GM12878 (cell line): Measurements from ENCODE around the gene SMIM22. TPM values are rescaled to one million over a fixed set of nuclear protein-coding genes. Genes with fewer than 3 reads are reported as not detected.

Source experiments
- ATAC-seq: fragments of 200-7000 bp; cut with Tn5 transposase; 3 replicates; pipeline ENCODE4 v1.9.1; 2020; ENCODE audit warnings: mild to moderate bottlenecking, moderate library complexity
- BruUV-seq: library from RNA; stranded (reverse); fragments of 400-500 nt; replicated peaks from 2 replicates; lab custom pipeline; 2021; lab: Mats Ljungman, UMichigan
- CTCF ChIA-PET: fragments of 300-600 bp; sonication (Branson Sonifier 250); formaldehyde crosslinking; extraction: SDS; loops from one replicate; lab custom pipeline; 2021; ENCODE audit warnings: inconsistent platforms; lab: Yijun Ruan, JAX
- POLR2A ChIA-PET: fragments of 350-600 bp; formaldehyde crosslinking; extraction: SDS; loops from one replicate; lab custom pipeline; 2021; ENCODE audit warnings: inconsistent platforms; lab: Charles Lee
- RAD21 ChIA-PET: fragments of 300-600 bp; sonication (Branson Sonifier 250); formaldehyde crosslinking; loops from one replicate; lab custom pipeline; 2023; ENCODE audit warnings: antibody characterized with exemption; ENCODE audit not compliant: unreplicated experiment; lab: Charles Lee
- SMC1A ChIA-PET: fragments of 300-600 bp; sonication (Branson Sonifier 250); formaldehyde crosslinking; loops from one replicate; lab custom pipeline; 2023; ENCODE audit not compliant: unreplicated experiment, uncharacterized antibody; lab: Charles Lee
- DNase-seq: peaks from one replicate; pipeline ENCODE4 v3.0.0-alpha.2; 2011; ENCODE audit warnings: low read depth, low spot score
- FAIRE-seq: peaks from 3 replicates; lab custom pipeline; 2011; peaks lifted over from hg19 to GRCh38; lab: Jason Lieb, UNC
- H2AFZ ChIP-seq: 2 replicates; pipeline ENCODE4 v1.6.0; 2011; ENCODE audit warnings: low read depth, low read length, control low read depth; ENCODE audit not compliant: control insufficient read depth
- H3K27ac ChIP-seq: 2 replicates; pipeline ENCODE4 v1.5.1; 2011; ENCODE audit warnings: control low read depth; ENCODE audit not compliant: control insufficient read depth, insufficient read depth
- H3K27me3 ChIP-seq, 2 experiments: replicated peaks in 1 of 2; 2 replicates each; pipeline versions ENCODE4 v1.6.0 to v1.6.1; 2011; ENCODE audit warnings: low read length in 1 of 2; ENCODE audit not compliant: control insufficient read depth in 2 of 2, insufficient read depth in 2 of 2
- H3K36me3 ChIP-seq, 2 experiments: 2 replicates each; pipeline ENCODE4 v1.5.1; 2011; ENCODE audit warnings: low read length in 1 of 2; ENCODE audit not compliant: control insufficient read depth in 2 of 2, insufficient read depth in 2 of 2
- H3K4me1 ChIP-seq: 2 replicates; pipeline ENCODE4 v1.6.1; 2011; ENCODE audit warnings: mild to moderate bottlenecking, low read length, moderate library complexity, mixed read lengths; ENCODE audit not compliant: control insufficient read depth, insufficient read depth
- H3K4me2 ChIP-seq: 2 replicates; pipeline ENCODE4 v1.6.0; 2011; ENCODE audit warnings: control low read depth; ENCODE audit not compliant: control insufficient read depth, insufficient read depth
- H3K4me3 ChIP-seq: fragments of 200-600 bp; sonication (generic); 2 replicates; pipeline ENCODE4 v1.5.1; 2016
- H3K79me2 ChIP-seq: 2 replicates; pipeline ENCODE4 v1.6.0; 2011; ENCODE audit warnings: low read length; ENCODE audit not compliant: control insufficient read depth, insufficient read depth
- H3K9ac ChIP-seq: 2 replicates; pipeline ENCODE4 v1.8.0; 2011; ENCODE audit warnings: low read length, control low read depth, mixed read lengths; ENCODE audit not compliant: control insufficient read depth, insufficient read depth
- H3K9me3 ChIP-seq: replicated peaks from 3 replicates; pipeline ENCODE4 v1.5.1; 2011; ENCODE audit warnings: mild to moderate bottlenecking, low read length; ENCODE audit not compliant: control insufficient read depth, insufficient read depth
- H4K20me1 ChIP-seq: 2 replicates; pipeline ENCODE4 v1.6.0; 2011; ENCODE audit not compliant: control insufficient read depth, insufficient read depth
- CHD1 ChIP-seq: IDR thresholded peaks from 2 replicates; pipeline ENCODE4 v1.6.1; 2012; ENCODE audit warnings: low read depth, low read length, improper control_type of control experiment
- CHD2 ChIP-seq: IDR thresholded peaks from 2 replicates; pipeline ENCODE4 v1.6.1; 2011; ENCODE audit warnings: low read depth, low read length, improper control_type of control experiment, borderline replicate concordance
- CREM ChIP-seq: IDR thresholded peaks from 2 replicates; pipeline ENCODE4 v1.6.1; 2014; ENCODE audit warnings: antibody characterized with exemption, low read depth
- GABPA ChIP-seq: IDR thresholded peaks from 2 replicates; pipeline ENCODE4 v1.6.1; 2014; ENCODE audit warnings: antibody characterized with exemption, low read depth, mild to moderate bottlenecking, inconsistent platforms
- HDGF ChIP-seq: fragments of 450-650 bp; IDR thresholded peaks from 2 replicates; pipeline ENCODE4 v1.6.1; 2016; ENCODE audit warnings: antibody characterized with exemption
- MTA3 ChIP-seq: IDR thresholded peaks from 2 replicates; pipeline ENCODE4 v1.6.1; 2012; ENCODE audit warnings: low read length, inconsistent platforms, borderline replicate concordance
- NRF1 ChIP-seq: conservative IDR thresholded peaks from 2 replicates; pipeline ENCODE4 v1.6.1; 2011; ENCODE audit warnings: mild to moderate bottlenecking, low read depth, low read length, improper control_type of control experiment
- PAX5 ChIP-seq: IDR thresholded peaks from 2 replicates; pipeline ENCODE4 v1.6.1; 2011; ENCODE audit warnings: low read depth, low read length, borderline replicate concordance
- RAD21 ChIP-seq: IDR thresholded peaks from 2 replicates; pipeline ENCODE4 v1.6.1; 2011; ENCODE audit warnings: mild to moderate bottlenecking, low read depth, low read length, moderate library complexity; ENCODE audit not compliant: insufficient read depth
- RB1 ChIP-seq: fragments of 450-650 bp; formaldehyde crosslinking; IDR thresholded peaks from 2 replicates; pipeline ENCODE4 v1.6.1; 2017; ENCODE audit warnings: mild to moderate bottlenecking, borderline replicate concordance
- SIX5 ChIP-seq: IDR thresholded peaks from 2 replicates; pipeline ENCODE4 v1.6.1; 2011; ENCODE audit warnings: mild to moderate bottlenecking, low read depth, low read length, moderate library complexity; ENCODE audit not compliant: severe bottlenecking
- SREBF2 ChIP-seq: IDR thresholded peaks from 2 replicates; pipeline ENCODE4 v1.6.1; 2012; ENCODE audit warnings: mild to moderate bottlenecking, low read length
- WRNIP1 ChIP-seq: IDR thresholded peaks from 2 replicates; pipeline ENCODE4 v1.6.1; 2011; ENCODE audit warnings: low read depth, low read length, improper control_type of control experiment, borderline replicate concordance
- ZNF24 ChIP-seq: fragments of 450-650 bp; IDR thresholded peaks from 2 replicates; pipeline ENCODE4 v1.6.1; 2017; ENCODE audit warnings: antibody characterized with exemption, mild to moderate bottlenecking
- WGBS: methylation state at CpG from one replicate; pipeline ENCODE4 v1.1.6; 2016; ENCODE audit warnings: low lambda C conversion rate; ENCODE audit not compliant: insufficient replicate concordance, insufficient coverage; ENCODE audit errors: missing lambda C conversion rate; 5-methylcytosine and 5-hydroxymethylcytosine counted together
- in situ Hi-C: fragments of 300-500 bp; cut with MboI; formaldehyde crosslinking; loops from 9 replicates; pipeline ENCODE4 v1.14.3; 2018; ENCODE audit warnings: mixed read lengths
- intact Hi-C: fragments of 100-400 bp; cut with micrococcal nuclease; formaldehyde crosslinking; loops from one replicate; pipeline ENCODE4 v1.14.2; 2022; ENCODE audit not compliant: unreplicated experiment
- polyA plus RNA-seq, 11 experiments: library from polyadenylated mRNA; depleted of rRNA in 4 of 11; unstranded in 6 of 11; stranded (reverse) in 5 of 11; fragments of >200 nt; fragmentation: Nextera tagmentation in 4 of 11; fragmentation: Illumina TruSeq in 1 of 11; extraction: Ambion mirVana in 4 of 11; extraction: Trizol in 1 of 11; gene quantifications; 1 replicate in 1 of 11; 2 replicates in 10 of 11; pipeline versions ENCODE4 v1.2.1 to v1.2.3, GENCODE V29; 2011 to 2016; ENCODE audit warnings: inconsistent platforms in 2 of 11, missing spikeins in 2 of 11, low read depth in 1 of 11
- total RNA-seq, 4 experiments: library from RNA; depleted of rRNA in 3 of 4; stranded (reverse); fragments of >200 nt in 3 of 4; fragmentation: Illumina TruSeq in 1 of 4; extraction: Trizol in 1 of 4; gene quantifications; 2 replicates each; pipeline versions ENCODE4 v1.2.1 to v1.2.3, GENCODE V29; 2013 to 2021
- TF ChIP-seq, protein P1 (sequence below): fragments of 450-650 bp; IDR thresholded peaks from 2 replicates; pipeline ENCODE4 v1.6.1; 2014; ENCODE audit warnings: mild to moderate bottlenecking

The SMIM22 gene
- total and polyA plus RNA-seq, 10 of the 15 experiments (the other 5 are each of a cell fraction or from before 2014, with no cell fraction given): 0.83 TPM; not detected in 9

DNA sequence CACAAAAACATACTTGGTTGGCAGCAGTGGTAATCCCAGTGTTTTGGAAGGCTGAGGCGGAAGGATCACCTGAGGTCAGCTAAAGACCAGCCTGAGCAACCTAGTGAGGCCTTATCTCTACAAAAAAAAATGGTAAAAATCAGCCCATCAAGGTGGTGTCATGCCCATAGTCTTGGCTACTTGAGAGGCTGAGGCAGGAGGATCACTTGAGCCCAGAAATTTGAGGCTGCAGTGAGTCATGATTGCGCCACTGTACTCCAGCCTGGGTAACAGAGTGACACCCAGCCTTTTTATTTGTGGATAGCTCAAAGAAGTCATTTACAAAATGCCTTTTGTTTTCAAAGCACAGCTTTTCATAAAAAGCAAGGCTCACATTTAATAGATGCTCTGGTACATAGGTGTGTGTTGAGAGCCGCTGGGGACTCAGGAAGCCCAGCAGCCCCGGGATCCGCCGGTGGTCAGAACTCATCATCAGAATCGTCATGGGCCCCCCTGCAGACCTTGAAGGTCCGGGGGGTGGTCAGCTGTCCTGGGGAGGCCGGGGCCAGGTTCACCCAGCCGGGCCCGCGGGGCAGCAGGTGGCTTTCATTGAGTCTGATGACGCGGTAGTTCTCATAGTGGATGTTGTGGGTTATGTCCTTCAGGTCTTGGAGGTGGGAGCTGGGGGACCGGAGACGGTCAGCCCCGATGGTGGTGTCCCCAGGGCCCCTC is 17.7 kb upstream of the SMIM22 start:
- ChIA-PET RAD21 (no interaction called here), POLR2A (interaction anchor here (0.6 kb wide), 1 partner anchor 9 kb away, joined by 3 read pairs; no protein-coding TSS in a partner anchor), CTCF (interaction anchor here (0.5 kb wide), 1 partner anchor 28 kb away, joined by 3 read pairs; no protein-coding TSS in a partner anchor), SMC1A (no interaction called here)
- Histone ChIP-seq H3K9me3 (no peaks in the 10 kb centered on the region), H3K36me3 (no peaks in the 10 kb centered on the region), H3K4me3 (no peak overlapping the region), H4K20me1 (no peaks in the 10 kb centered on the region), H3K9ac (no peak overlapping the region), H3K4me1 (no peaks in the 10 kb centered on the region), H3K79me2 (no peaks in the 10 kb centered on the region), H2AFZ (no peak overlapping the region), H3K27ac (no peak overlapping the region), H3K4me2 (no peak overlapping the region), H3K27me3 (no peaks in the 10 kb centered on the region)
- TF ChIP-seq, protein P1, sequence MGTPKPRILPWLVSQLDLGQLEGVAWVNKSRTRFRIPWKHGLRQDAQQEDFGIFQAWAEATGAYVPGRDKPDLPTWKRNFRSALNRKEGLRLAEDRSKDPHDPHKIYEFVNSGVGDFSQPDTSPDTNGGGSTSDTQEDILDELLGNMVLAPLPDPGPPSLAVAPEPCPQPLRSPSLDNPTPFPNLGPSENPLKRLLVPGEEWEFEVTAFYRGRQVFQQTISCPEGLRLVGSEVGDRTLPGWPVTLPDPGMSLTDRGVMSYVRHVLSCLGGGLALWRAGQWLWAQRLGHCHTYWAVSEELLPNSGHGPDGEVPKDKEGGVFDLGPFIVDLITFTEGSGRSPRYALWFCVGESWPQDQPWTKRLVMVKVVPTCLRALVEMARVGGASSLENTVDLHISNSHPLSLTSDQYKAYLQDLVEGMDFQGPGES: no peak
- TF ChIP-seq NRF1 (no peak), RAD21 (no peak), RB1 (no peak), PAX5 (no peak), GABPA (no peak), WRNIP1 (no peak), MTA3 (no peak), HDGF (no peak), SIX5 (no peak), SREBF2 (no peak), CHD2 (no peak), ZNF24 (no peak), CHD1 (no peak), CREM (no peak)
- intact Hi-C loops (no loop called here), in situ Hi-C loops (no loop called here)
- FAIRE-seq: no peak
- WGBS: 58% methylated on average over 17 of the region's 17 CpGs
- no peak for DNase-seq
- ATAC-seq: no peak
- BruUV-seq: no TSS peak
